NCI-H345 (cell line): Measurements from ENCODE around the gene PDE7B.

ENCODE experiments used
- DNase-seq: peaks from one replicate; lab custom pipeline; 2025; lab: John Stamatoyannopoulos, UW

Gene PDE7B

GRCh38 chr6:136244061-136244616 is 392.6 kb downstream of the PDE7B start:
- DNase-seq, result no peak
